Chondrocyte (in vitro differentiated cells): ENCODE measurements around the gene TPX2. TPM values are rescaled to one million over a fixed set of nuclear protein-coding genes. Genes with fewer than 3 reads are reported as not detected.
A peak's percentile ranks its signal among the peaks of the same experiment; 100 is the strongest.

Experiments
- DNase-seq: peaks from one replicate; pipeline ENCODE4 v3.0.0; 2021; ENCODE audit warnings: mixed read lengths, low spot score
- H3K27ac Mint-ChIP-seq: one replicate; pipeline ENCODE4 v1.8.0; 2021; ENCODE audit warnings: mild to moderate bottlenecking, moderate library complexity, mixed read lengths; ENCODE audit not compliant: unreplicated experiment
- H3K27me3 Mint-ChIP-seq: 2 replicates; pipeline ENCODE4 v1.8.0; 2021; ENCODE audit warnings: low read depth, mixed read lengths
- H3K36me3 Mint-ChIP-seq: 2 replicates; pipeline ENCODE4 v1.8.0; 2021; ENCODE audit warnings: low read depth, mixed read lengths
- H3K4me1 Mint-ChIP-seq: 2 replicates; pipeline ENCODE4 v1.8.0; 2021; ENCODE audit warnings: low read depth, mild to moderate bottlenecking, mixed read lengths
- H3K4me3 Mint-ChIP-seq: one replicate; pipeline ENCODE4 v1.8.0; 2021; ENCODE audit warnings: mild to moderate bottlenecking, moderate library complexity, mixed read lengths; ENCODE audit not compliant: unreplicated experiment
- H3K9me3 Mint-ChIP-seq: 2 replicates; pipeline ENCODE4 v1.8.0; 2021; ENCODE audit warnings: low read depth, mixed read lengths
- total RNA-seq: library from RNA; stranded (reverse); gene quantifications from 3 replicates; pipeline ENCODE4 v1.2.1, GENCODE V29; 2021
- TF ChIP-seq, protein P1 (sequence below): fragments of 200-600 bp; sonication (generic); IDR thresholded peaks from 2 replicates; pipeline ENCODE4 v1.5.0; 2021; ENCODE audit warnings: antibody characterized with exemption, mild to moderate bottlenecking, moderate library complexity

TPX2 gene
- total RNA-seq, 1 donor from 2014 or later = 49.6 TPM

- Mint-ChIP-seq H3K27me3 (no peaks in the 10 kb centered on the region), H3K4me1 (peaks cover 93% of the 10 kb centered on the region), H3K36me3 (peaks cover 44% of the 10 kb centered on the region), H3K27ac (peak overlapping the region; percentile 63), H3K9me3 (no peaks in the 10 kb centered on the region), H3K4me3 (peak overlapping the region; percentile 43)
- DNase-seq = no peak
- TF ChIP-seq, protein P1, sequence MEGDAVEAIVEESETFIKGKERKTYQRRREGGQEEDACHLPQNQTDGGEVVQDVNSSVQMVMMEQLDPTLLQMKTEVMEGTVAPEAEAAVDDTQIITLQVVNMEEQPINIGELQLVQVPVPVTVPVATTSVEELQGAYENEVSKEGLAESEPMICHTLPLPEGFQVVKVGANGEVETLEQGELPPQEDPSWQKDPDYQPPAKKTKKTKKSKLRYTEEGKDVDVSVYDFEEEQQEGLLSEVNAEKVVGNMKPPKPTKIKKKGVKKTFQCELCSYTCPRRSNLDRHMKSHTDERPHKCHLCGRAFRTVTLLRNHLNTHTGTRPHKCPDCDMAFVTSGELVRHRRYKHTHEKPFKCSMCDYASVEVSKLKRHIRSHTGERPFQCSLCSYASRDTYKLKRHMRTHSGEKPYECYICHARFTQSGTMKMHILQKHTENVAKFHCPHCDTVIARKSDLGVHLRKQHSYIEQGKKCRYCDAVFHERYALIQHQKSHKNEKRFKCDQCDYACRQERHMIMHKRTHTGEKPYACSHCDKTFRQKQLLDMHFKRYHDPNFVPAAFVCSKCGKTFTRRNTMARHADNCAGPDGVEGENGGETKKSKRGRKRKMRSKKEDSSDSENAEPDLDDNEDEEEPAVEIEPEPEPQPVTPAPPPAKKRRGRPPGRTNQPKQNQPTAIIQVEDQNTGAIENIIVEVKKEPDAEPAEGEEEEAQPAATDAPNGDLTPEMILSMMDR = no peak
Measured at GRCh38 chr20:31717478-31718201, 21.4 kb upstream of the TPX2 start.

GRCh38 chr20:31718952-31719643, 20.0 kb upstream of the TPX2 start:
- Mint-ChIP-seq H3K9me3 (no peaks in the 10 kb centered on the region), H3K27ac (peak overlapping the region; percentile 99), H3K36me3 (peaks cover 38% of the 10 kb centered on the region), H3K4me3 (peak overlapping the region; percentile 92), H3K27me3 (no peaks in the 10 kb centered on the region), H3K4me1 (peaks cover 82% of the 10 kb centered on the region)
- TF ChIP-seq, protein P1 = no peak
- no peak for DNase-seq

DNA sequence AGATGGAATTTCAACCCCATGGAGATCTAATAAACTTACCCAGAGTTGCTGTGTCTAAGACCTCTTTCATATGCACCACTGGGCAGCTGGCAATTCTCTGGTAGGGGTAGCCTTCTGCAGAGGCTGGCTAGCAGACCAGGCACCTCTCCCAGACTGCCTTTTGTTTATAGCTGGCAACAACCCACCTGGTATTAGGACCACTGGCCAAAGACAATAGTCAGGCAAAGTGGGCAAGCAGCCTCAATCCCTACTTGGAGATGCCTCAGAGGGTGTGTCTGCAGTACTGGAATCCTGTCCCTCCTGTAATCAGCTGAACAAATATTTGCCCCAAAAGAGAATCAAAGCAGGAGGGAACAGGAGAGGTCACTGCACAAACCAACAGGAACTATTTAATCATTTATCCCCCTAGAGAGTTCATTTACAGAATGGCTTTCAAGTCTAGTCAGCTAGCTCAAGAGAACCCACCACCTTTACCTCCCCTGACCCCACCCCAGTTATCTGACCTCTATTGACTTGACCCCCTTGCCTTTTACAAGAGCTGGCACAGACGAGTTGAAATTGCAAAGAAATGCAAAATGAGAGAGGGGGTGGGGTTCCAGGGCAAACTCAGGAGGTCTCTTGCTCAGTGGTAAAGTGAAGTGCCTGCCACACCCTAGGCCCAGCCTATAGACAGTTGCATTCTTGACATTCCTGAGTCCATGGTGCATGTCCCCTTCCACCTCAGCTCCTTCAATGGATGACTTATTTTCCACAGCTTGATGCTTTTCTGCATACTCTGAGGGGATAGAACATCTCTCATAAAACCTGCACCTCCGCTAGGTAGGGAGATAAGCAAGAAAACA, 19.2 kb upstream of the TPX2 start:
- no peak for DNase-seq
- Mint-ChIP-seq H3K4me3 (peak overlapping the region; percentile 92), H3K27me3 (no peaks in the 10 kb centered on the region), H3K9me3 (no peaks in the 10 kb centered on the region), H3K27ac (peak overlapping the region; percentile 99), H3K36me3 (peaks cover 34% of the 10 kb centered on the region), H3K4me1 (peaks cover 74% of the 10 kb centered on the region)
- TF ChIP-seq, protein P1 = no peak

GRCh38 chr20:31720486-31721407, 18.3 kb upstream of the TPX2 start:
- H3K9me3 Mint-ChIP-seq = no peaks in the 10 kb centered on the region

More at GRCh38 chr20:31720486-31721407, 18.3 kb upstream of the TPX2 start:
- TF ChIP-seq, protein P1 = no peak
- Mint-ChIP-seq H3K36me3 (peaks cover 29% of the 10 kb centered on the region), H3K27ac (peak overlapping the region; percentile 99), H3K4me3 (peak overlapping the region; percentile 92), H3K27me3 (no peaks in the 10 kb centered on the region), H3K4me1 (peaks cover 67% of the 10 kb centered on the region)
- no peak for DNase-seq
